H1 (cell line): ENCODE results near the gene OXNAD1. TPM values are rescaled to one million over a fixed set of nuclear protein-coding genes. Genes with fewer than 3 reads are reported as not detected.

ENCODE experiments used
- BRCA1 ChIP-seq: IDR thresholded peaks from 2 replicates; pipeline ENCODE4 v1.6.1; 2012; ENCODE audit warnings: low read depth, low read length, improper control_type of control experiment
- CBX8 ChIP-seq: fragments of 300-800, 300-1000 bp; sonication (generic); IDR thresholded peaks from 2 replicates; pipeline ENCODE4 v1.7.1; 2016; ENCODE audit warnings: low read depth, low read length, borderline replicate concordance
- CHD7 ChIP-seq: fragments of 300-600 bp; sonication (generic); IDR thresholded peaks from 2 replicates; pipeline ENCODE4 v1.7.1; 2012; ENCODE audit warnings: low read length, moderate library complexity, mild to moderate bottlenecking, inconsistent platforms; ENCODE audit not compliant: insufficient replicate concordance
- FOSL1 ChIP-seq: IDR thresholded peaks from 2 replicates; pipeline ENCODE4 v1.6.1; 2011; ENCODE audit warnings: mild to moderate bottlenecking, low read depth, low read length, moderate library complexity; ENCODE audit not compliant: insufficient read depth
- HDAC6 ChIP-seq: IDR thresholded peaks from one replicate; pipeline ENCODE4 v1.7.1; 2012; ENCODE audit warnings: low read depth, mild to moderate bottlenecking, inconsistent platforms, low read length, moderate library complexity
- JUN ChIP-seq: IDR thresholded peaks from 2 replicates; pipeline ENCODE4 v1.6.1; 2011; ENCODE audit warnings: low read depth, mild to moderate bottlenecking, improper control_type of control experiment, low read length
- KDM1A ChIP-seq: fragments of 200-600, 300-600 bp; sonication (generic); IDR thresholded peaks from 2 replicates; pipeline ENCODE4 v1.7.1; 2016; ENCODE audit warnings: mild to moderate bottlenecking, low read length, borderline replicate concordance
- SIRT6 ChIP-seq: IDR thresholded peaks from one replicate; pipeline ENCODE4 v1.7.1; 2012; ENCODE audit warnings: low read length, inconsistent platforms
- SP2 ChIP-seq: IDR thresholded peaks from 2 replicates; pipeline ENCODE4 v1.6.1; 2012; ENCODE audit warnings: mild to moderate bottlenecking, low read length, inconsistent platforms
- TAF1 ChIP-seq: IDR thresholded peaks from 2 replicates; pipeline ENCODE4 v1.6.1; 2011; ENCODE audit warnings: mild to moderate bottlenecking, low read depth, low read length
- polyA plus RNA-seq, 7 experiments: library from polyadenylated mRNA; depleted of rRNA in 3 of 7; stranded (reverse) in 5 of 7; unstranded in 2 of 7; fragments of >200 nt in 5 of 7; fragments of 200-250 nt in 2 of 7; gene quantifications; 1 replicate in 5 of 7; 2 replicates in 1 of 7; 4 replicates in 1 of 7; pipeline versions ENCODE4 v1.2.1 to v1.2.3, GENCODE V29; 2011 to 2013; ENCODE audit warnings: missing spikeins in 2 of 7, mixed read lengths in 2 of 7
- total RNA-seq: library from RNA; stranded (reverse); fragmentation: NEBNext Ultra II Directional; extraction: Animal tissue kit (Norgen Biotek cat#: 25700); gene quantifications from 2 replicates; pipeline ENCODE4 v1.2.1, GENCODE V29; 2021
- TF ChIP-seq, protein P1 (sequence below): IDR thresholded peaks from 2 replicates; pipeline ENCODE4 v1.6.1; 2012; ENCODE audit warnings: low read length, inconsistent platforms

Gene OXNAD1
- total and polyA plus RNA-seq, 2 of the 8 experiments (the other 6 are each of a cell fraction or from before 2014, with no cell fraction given) = 14.9 to 24.8 TPM

DNA sequence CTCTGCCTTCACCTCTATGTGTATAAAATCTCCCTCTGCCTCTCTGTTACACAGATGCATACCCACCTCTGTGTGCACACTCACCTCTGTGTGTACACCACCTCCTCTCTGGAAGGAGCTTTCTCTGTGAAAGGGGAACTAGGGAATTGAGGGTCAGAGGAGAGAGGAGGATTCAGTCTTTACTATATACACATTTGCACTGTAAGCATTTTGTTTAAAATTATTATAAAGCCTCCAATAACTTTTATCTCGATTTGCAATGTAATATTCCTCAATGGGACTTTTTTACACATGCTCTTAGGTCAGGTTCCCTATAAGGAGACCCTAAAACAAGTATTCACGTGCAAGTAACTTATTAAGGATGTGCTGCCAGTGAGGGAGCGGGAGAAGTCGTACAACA, 82.5 kb downstream of the OXNAD1 start (continued):
- TF ChIP-seq CHD7 = no peak
- no peak for TF ChIP-seq BRCA1
- no peak for TF ChIP-seq SP2
- TF ChIP-seq FOSL1 = no peak
- TF ChIP-seq HDAC6 = no peak
- no peak for TF ChIP-seq CBX8
- TF ChIP-seq TAF1 = no peak
- TF ChIP-seq, protein P1, sequence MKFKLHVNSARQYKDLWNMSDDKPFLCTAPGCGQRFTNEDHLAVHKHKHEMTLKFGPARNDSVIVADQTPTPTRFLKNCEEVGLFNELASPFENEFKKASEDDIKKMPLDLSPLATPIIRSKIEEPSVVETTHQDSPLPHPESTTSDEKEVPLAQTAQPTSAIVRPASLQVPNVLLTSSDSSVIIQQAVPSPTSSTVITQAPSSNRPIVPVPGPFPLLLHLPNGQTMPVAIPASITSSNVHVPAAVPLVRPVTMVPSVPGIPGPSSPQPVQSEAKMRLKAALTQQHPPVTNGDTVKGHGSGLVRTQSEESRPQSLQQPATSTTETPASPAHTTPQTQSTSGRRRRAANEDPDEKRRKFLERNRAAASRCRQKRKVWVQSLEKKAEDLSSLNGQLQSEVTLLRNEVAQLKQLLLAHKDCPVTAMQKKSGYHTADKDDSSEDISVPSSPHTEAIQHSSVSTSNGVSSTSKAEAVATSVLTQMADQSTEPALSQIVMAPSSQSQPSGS = no peak
- no peak for TF ChIP-seq SIRT6
- no peak for TF ChIP-seq JUN
- no peak for TF ChIP-seq KDM1A
